ENCODE results near the gene SENP7. TPM values are rescaled to one million over a fixed set of nuclear protein-coding genes. Genes with fewer than 3 reads are reported as not detected.
"Not testable (repeated sequence)": the region's sequence is repeated elsewhere in the genome, so short reads cannot be mapped to it uniquely, and the experiment has no call there.

The SENP7 gene
- total RNA-seq, 2 experiments from 2014 or later, result 21.2 to 23.2 TPM

DNA sequence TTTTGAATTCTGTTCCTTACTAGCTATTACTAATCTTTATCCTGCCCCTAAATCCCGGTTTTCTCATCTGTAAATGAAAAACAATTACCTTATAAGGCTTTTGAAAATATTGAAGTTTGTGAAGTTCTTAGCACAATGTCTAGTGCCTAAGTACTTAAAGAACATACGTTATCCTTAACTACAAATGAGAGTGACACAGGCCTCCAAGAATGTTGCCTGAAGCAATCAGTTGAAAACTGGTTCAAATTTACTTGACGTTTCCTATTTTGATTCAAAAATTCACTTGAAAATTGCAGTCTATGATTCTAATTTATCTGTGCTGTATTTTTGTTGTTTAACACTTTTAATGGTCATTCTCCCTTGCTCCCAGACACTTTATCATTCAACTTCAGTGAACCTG is 3.2 kb downstream of the SENP7 start:
- CTCF ChIA-PET, result no interaction called here
- ATAC-seq (no peak), DNase-seq (no peak)
- H3K27me3 Mint-ChIP-seq, result no peaks in the 10 kb centered on the region
- H3K36me3 Mint-ChIP-seq, result peaks cover 19% of the 10 kb centered on the region
- no peak overlapping the region for H3K27ac Mint-ChIP-seq
- no peaks in the 10 kb centered on the region for H3K9me3 Mint-ChIP-seq (ENCODE audit: low read depth)
- H3K4me3 Mint-ChIP-seq, result no peak overlapping the region
- H3K4me1 Mint-ChIP-seq, result peaks cover 16% of the 10 kb centered on the region

DNA sequence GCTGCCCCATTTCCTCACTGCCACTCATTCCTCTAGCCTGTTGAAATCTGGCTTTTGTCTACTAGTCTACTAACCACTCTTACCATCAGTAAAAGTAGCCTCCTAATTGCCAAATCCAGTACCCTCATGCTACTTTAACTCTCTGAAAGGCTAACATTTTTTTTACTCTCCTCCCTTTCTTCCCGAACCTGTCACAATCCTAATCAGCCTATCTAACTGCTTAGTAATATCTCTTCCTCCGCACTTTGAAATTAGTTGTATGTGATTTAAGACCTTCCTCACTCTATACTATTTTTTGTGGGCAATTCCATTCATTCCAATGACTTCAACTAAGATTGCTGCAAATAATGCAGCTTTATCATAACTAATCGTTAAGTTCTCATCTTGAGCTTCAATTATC is 3.7 kb downstream of the SENP7 start:
- H3K9me3 Mint-ChIP-seq (ENCODE audit: low read depth), result no peaks in the 10 kb centered on the region
- ATAC-seq (no peak), DNase-seq (no peak)
- peaks cover 16% of the 10 kb centered on the region for H3K4me1 Mint-ChIP-seq
- no peak overlapping the region for H3K27ac Mint-ChIP-seq
- H3K36me3 Mint-ChIP-seq, result peaks cover 19% of the 10 kb centered on the region
- CTCF ChIA-PET, result no interaction called here
- no peaks in the 10 kb centered on the region for H3K27me3 Mint-ChIP-seq
- H3K4me3 Mint-ChIP-seq, result no peak overlapping the region

DNA sequence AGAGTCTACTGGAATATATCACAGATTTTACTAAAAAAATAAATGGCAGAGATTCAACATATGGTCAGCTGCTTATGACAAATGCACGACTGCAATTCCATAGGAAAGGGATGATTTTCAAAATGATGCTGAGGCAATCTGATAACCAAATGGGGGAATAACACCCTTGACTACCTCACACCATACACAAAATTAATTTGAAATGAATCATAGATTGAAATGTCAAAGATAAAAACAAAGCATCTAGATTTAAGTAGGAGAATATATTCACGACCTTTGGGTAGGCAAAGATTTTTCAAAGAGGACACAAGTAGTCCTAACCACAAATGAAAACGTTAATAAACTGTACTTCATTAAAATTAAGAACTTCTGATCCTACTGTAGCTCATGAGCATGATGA is 11.2 kb downstream of the SENP7 start:
- ATAC-seq (no peak), DNase-seq (no peak)
- Mint-ChIP-seq H3K27ac (no peak overlapping the region), H3K4me3 (no peak overlapping the region), H3K36me3 (peaks cover 35% of the 10 kb centered on the region), H3K4me1 (peaks cover 7% of the 10 kb centered on the region), H3K27me3 (no peaks in the 10 kb centered on the region), H3K9me3 (ENCODE audit: low read depth) (no peaks in the 10 kb centered on the region)
- CTCF ChIA-PET, result no interaction called here

DNA sequence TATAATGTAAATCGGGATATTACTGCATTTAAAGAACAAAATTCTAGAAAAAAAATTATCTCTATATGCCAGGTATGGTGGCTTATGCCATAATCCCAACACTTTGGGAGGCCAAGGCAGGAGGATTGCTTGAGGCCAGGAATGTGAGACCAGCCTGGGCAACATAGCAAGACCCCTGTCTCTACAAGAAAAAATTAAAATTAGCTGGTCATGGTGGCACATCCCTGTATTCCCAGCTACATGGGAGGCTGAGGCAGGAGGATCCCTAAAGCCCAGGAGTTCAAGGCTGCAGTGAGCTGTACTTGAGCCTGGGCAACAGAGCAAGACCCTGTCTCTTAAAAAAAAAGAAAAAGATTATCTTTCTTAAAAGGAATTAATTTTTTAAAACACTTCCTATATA is 12.8 kb downstream of the SENP7 start:
- ATAC-seq (no peak), DNase-seq (no peak)
- H3K4me3 Mint-ChIP-seq, result no peak overlapping the region
- peaks cover 37% of the 10 kb centered on the region for H3K36me3 Mint-ChIP-seq
- H3K9me3 Mint-ChIP-seq (ENCODE audit: low read depth), result no peaks in the 10 kb centered on the region
- no peak overlapping the region for H3K27ac Mint-ChIP-seq
- no peaks in the 10 kb centered on the region for H3K27me3 Mint-ChIP-seq
- peaks cover 7% of the 10 kb centered on the region for H3K4me1 Mint-ChIP-seq
- CTCF ChIA-PET, result no interaction called here

DNA sequence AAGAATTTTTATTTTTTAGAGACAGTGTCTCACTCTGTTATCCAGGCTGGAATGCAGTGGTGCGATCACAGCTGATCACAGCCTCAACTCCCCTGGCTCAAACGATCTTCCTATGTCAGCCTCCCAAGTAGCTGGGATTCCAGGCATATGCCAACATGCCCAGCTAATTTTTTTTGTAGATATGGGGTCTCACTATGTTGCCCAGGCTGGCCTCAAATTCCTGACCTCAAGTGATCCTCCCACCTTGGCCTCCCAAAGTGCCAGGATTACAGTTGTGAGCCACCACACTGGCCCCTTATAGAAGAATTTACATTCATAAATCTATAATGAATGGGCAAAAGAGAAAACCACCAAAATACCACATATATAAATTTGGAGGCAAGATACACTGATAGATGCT is 15.2 kb downstream of the SENP7 start:
- CTCF ChIA-PET, result no interaction called here
- H3K9me3 Mint-ChIP-seq (ENCODE audit: low read depth), result peaks cover 3% of the 10 kb centered on the region
- H3K36me3 Mint-ChIP-seq, result peaks cover 51% of the 10 kb centered on the region
- DNase-seq (no peak), ATAC-seq (no peak)
- H3K4me3 Mint-ChIP-seq, result no peak overlapping the region
- no peak overlapping the region for H3K27ac Mint-ChIP-seq
- no peaks in the 10 kb centered on the region for H3K27me3 Mint-ChIP-seq
- H3K4me1 Mint-ChIP-seq, result peaks cover 4% of the 10 kb centered on the region

DNA sequence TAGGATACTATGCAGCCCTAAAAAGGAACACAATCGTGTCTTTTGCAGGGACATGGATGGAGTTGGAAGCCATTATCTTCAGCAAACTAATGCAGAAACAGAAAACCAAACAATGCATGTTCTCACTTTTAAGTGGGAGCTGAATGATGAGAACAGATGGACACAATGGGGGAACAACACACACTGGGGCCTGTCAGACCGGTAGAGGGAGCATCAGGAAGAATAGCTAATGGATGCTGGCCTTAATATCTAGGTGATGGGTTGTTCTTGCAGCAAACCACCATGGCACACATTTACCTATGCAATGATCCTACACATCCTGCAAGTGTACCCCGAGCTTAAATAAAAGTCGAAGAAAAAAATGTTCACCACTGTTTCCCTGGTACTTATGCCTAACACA is 17.5 kb downstream of the SENP7 start:
- Mint-ChIP-seq H3K9me3 (ENCODE audit: low read depth) (peaks cover 3% of the 10 kb centered on the region), H3K4me1 (no peaks in the 10 kb centered on the region), H3K36me3 (peaks cover 48% of the 10 kb centered on the region), H3K4me3 (no peak overlapping the region), H3K27me3 (no peaks in the 10 kb centered on the region), H3K27ac (no peak overlapping the region)
- no peak for DNase-seq
- CTCF ChIA-PET, result no interaction called here
- ATAC-seq, result no peak

DNA sequence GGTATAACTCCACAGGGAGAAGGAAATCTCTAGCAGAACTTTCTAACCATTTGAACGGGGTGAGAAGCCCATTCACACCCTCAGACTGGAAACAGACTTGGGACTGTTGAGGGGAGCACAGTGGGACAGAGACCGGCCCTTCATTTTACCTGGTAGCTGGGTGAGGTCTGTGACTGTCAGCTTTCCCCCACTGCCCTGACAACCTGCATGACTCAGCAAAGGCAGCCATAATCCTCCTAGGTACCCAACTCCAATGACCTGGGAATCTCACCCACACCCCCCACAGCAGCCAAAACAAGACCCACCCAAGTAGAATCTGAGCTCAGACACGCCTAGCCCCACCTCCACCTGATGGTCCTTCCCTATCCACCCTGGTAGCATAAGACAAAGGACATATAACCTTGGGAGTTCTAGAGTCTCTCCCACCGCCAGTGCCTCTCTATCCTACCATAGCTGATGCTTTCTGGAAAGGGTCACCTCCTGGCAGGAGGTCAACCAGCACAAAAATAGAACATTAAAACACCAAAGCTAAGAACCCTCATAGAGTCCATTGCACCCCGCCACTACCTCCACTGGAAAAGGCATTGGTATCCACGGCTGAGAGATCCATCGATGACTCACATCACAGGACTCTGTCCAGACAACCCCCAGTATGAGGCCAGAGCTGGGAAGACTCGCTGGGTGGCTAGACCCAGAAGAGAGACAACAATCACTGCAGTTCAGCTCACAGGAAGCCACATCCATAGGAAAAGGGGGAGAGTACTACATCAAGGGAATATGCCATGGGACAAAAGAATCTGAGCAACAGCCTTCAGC is 28.0 kb downstream of the SENP7 start:
- CTCF ChIA-PET, result no interaction called here
- Mint-ChIP-seq H3K27me3 (no peaks in the 10 kb centered on the region), H3K9me3 (ENCODE audit: low read depth) (peaks cover 2% of the 10 kb centered on the region), H3K4me3 (no peak overlapping the region), H3K36me3 (peaks cover 54% of the 10 kb centered on the region), H3K27ac (no peak overlapping the region), H3K4me1 (no peaks in the 10 kb centered on the region)
- ATAC-seq, result no peak
- no peak for DNase-seq

DNA sequence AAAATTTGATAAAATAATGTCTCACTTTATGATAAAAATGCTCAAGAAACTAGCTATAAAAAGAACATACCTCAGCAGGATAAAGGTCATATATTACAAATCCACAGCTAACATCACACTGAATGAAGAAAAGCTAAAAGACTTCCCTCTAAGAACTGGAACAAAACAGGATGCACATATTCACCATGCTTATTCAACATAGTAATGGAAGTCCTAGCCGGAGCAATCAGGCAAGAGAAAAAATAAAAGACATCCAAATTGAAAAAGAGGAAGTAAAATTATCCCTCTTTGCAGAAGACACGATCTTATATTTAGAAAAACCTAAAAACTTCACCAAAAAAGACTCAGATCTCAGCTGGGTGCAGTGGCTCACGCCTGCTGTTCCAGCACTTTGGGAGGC is 34.0 kb downstream of the SENP7 start:
- CTCF ChIA-PET, result no interaction called here
- Mint-ChIP-seq H3K4me3 (no peak overlapping the region), H3K27me3 (no peaks in the 10 kb centered on the region), H3K27ac (no peak overlapping the region), H3K4me1 (peaks cover 3% of the 10 kb centered on the region), H3K9me3 (ENCODE audit: low read depth) (peaks cover 4% of the 10 kb centered on the region), H3K36me3 (peaks cover 66% of the 10 kb centered on the region)
- no peak for DNase-seq
- ATAC-seq, result no peak

DNA sequence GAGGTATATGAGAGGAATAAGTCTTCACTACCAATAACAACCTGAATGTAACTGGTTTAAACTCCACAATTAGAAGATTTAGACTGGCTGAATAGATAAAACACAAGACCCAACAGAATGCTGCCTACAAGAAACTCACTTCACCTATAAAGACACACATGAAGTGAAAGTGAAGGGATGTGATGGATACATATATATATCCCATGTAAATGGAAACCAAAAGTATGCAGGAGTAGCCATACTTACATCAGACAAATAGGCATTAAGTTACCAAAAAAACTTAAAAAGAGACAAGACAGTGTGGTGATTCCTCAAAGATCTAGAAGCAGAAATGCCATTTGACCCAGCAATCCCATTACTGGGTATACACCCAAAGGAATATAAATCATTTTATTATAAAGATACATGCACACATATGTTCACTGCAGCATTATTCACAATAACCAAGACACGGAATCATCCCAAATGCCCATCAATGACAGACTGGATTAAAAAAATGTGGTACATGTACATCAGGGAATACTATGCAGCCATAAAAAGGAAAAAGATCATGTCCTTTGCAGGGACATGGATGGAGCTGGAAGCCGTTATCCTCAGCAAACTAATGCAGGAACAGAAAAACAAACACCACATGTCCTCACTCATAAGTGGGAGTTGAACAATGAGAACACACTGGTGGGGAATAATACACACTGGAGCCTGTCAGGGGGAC is 38.0 kb downstream of the SENP7 start:
- H3K9me3 Mint-ChIP-seq (ENCODE audit: low read depth); H3K27me3 Mint-ChIP-seq; H3K4me1 Mint-ChIP-seq; H3K27ac Mint-ChIP-seq; DNase-seq; ATAC-seq; CTCF ChIA-PET; H3K4me3 Mint-ChIP-seq: not testable (repeated sequence)
- peaks cover 53% of the 10 kb centered on the region for H3K36me3 Mint-ChIP-seq

DNA sequence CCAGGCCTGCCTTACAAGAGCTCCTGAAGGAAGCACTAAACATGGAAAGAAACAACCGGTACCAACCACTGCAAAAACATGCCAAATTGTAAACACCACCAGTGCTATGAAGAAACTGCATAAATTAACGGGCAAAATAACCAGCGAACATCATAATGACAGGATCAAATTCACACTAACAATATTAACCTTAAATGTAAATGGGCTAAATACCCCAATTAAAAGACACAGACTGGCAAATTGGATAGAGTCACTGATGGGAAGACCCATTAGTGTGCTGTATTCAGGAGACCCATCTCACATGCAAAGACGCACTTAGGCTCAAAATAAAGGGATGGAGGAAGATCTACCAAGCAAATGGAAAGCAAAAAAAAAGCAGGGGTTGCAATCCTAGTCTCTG is 44.3 kb downstream of the SENP7 start:
- H3K27ac Mint-ChIP-seq, ATAC-seq, H3K4me3 Mint-ChIP-seq, DNase-seq, CTCF ChIA-PET, H3K27me3 Mint-ChIP-seq: not testable (repeated sequence)
- Mint-ChIP-seq H3K9me3 (ENCODE audit: low read depth) (peaks cover 10% of the 10 kb centered on the region), H3K36me3 (peaks cover 22% of the 10 kb centered on the region), H3K4me1 (peaks cover 17% of the 10 kb centered on the region)

DNA sequence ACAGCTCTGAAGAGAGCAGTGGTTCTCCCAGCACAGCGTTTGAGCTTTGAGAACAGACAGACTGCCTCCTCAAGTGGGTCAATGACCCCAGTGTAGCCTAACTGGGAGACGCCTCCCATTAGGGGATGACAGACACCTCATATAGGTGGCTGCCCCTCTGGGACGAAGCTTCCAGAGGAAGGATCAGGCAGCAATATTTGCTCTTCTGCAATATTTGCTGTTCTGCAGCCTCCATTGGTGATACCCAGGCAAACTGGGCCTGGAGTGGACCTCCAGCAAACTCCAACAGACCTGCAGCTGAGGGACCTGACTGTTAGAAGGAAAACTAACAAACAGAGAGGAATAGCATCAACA is 45.7 kb downstream of the SENP7 start:
- ATAC-seq, H3K27me3 Mint-ChIP-seq, H3K27ac Mint-ChIP-seq, H3K4me3 Mint-ChIP-seq, DNase-seq, CTCF ChIA-PET: not testable (repeated sequence)
- Mint-ChIP-seq H3K4me1 (peaks cover 17% of the 10 kb centered on the region), H3K9me3 (ENCODE audit: low read depth) (peaks cover 10% of the 10 kb centered on the region), H3K36me3 (peaks cover 24% of the 10 kb centered on the region)

DNA sequence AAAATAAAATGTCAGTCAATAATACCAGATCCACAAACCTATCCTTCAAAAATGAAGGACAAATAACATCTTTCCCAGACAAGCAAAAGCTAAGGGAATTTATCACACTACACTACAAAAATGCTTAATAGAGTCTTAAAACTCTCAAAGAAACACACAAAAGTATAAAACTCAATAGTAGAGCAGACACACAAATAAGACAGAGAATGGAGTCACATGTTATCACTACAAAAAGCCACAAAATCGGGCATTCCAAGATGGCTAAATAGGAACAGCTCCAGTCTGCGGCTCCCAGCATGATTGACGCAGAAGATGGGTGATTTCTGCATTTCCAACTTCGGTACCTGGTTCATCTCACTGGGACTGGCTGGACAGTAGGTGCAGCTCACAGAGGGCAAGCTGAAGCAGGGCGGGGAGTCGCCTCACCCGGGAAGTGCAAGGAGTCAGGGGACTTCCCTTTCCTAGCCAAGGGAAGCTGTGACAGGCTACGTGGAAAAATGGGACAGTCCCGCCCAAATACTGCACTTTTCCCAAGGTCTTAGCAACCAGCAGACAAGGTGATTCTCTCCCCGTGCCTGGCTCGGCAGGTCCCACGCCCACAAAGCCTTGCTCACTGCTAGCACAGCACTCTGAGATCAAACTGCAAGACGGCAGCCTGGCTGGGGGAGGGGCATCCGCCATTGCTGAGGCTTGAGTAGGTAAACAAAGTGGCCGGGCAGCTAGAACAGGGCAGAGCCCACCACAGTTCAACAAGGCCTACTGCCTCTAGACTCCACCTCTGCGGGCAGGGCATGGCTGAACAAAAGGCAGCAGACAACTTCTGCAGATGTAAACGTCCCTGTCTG is 46.3 kb downstream of the SENP7 start:
- no peak overlapping the region for H3K27ac Mint-ChIP-seq
- peaks cover 17% of the 10 kb centered on the region for H3K4me1 Mint-ChIP-seq
- CTCF ChIA-PET, result no interaction called here

DNA sequence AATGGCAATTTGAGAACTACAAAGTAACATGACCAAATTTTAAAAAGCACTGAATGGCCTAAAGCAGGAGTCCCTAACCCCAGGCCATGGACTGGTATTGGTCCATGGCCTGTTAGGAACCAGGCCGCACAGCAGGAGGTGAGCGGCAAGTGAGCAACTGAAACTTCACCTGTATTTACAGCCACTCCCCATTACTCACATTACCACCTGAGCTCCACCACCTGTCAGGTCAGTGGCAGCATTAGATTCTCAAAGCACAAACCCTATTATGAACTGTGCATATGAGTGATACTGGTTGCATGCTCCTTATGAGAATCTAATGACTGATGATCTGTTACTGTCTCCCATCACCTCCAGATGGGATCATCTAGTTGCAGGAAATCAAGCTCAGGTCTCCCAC is 48.8 kb downstream of the SENP7 start:
- ATAC-seq, result no peak
- Mint-ChIP-seq H3K9me3 (ENCODE audit: low read depth) (peaks cover 10% of the 10 kb centered on the region), H3K27me3 (no peaks in the 10 kb centered on the region), H3K4me3 (no peak overlapping the region), H3K27ac (no peak overlapping the region), H3K4me1 (peaks cover 16% of the 10 kb centered on the region), H3K36me3 (peaks cover 31% of the 10 kb centered on the region)
- CTCF ChIA-PET, result no interaction called here
- no peak for DNase-seq

More for the DNA sequence above, 46.3 kb downstream of the SENP7 start:
- DNase-seq, result peak; percentile 50
- H3K4me3 Mint-ChIP-seq, result peak overlapping the region; percentile 16
- ATAC-seq, result no peak
- peaks cover 23% of the 10 kb centered on the region for H3K36me3 Mint-ChIP-seq
- H3K9me3 Mint-ChIP-seq (ENCODE audit: low read depth), result peaks cover 10% of the 10 kb centered on the region
- H3K27me3 Mint-ChIP-seq, result no peaks in the 10 kb centered on the region

DNA sequence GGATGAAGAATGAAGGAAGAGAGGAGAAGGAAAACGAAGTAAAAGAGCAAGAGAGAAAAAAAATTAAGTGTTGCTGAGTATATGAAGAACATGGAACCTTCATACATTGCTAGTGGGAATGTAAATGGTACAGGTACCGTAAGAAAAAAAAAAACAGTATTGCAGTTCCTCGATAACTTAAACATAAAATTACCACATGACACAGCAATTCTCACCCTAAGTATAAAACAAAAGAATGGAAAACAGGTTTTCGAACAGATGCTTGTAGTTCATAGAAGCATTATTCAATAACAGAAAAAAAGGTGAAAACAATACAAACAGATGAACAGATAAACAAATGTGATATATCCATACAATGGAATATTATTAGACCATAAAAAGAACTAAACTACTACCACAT is 51.6 kb downstream of the SENP7 start:
- ATAC-seq (no peak), DNase-seq (no peak)
- CTCF ChIA-PET, result no interaction called here
- Mint-ChIP-seq H3K27me3 (no peaks in the 10 kb centered on the region), H3K27ac (no peak overlapping the region), H3K4me3 (no peak overlapping the region), H3K36me3 (peaks cover 36% of the 10 kb centered on the region), H3K4me1 (peaks cover 5% of the 10 kb centered on the region), H3K9me3 (ENCODE audit: low read depth) (peaks cover 6% of the 10 kb centered on the region)
